ENCODE results near the gene ALK. TPM values are rescaled to one million over a fixed set of nuclear protein-coding genes. Genes with fewer than 3 reads are reported as not detected.

ALK gene
- total RNA-seq, 1 experiment from 2014 or later: not detected

GRCh38 chr2:29447513-29447912, 473.9 kb downstream of the ALK start:
- H3K4me3 Mint-ChIP-seq: no peak overlapping the region
- peaks cover 5% of the 10 kb centered on the region; the same call in 1 of the 2 replicates for H3K4me1 ChIP-seq (ENCODE audit: insufficient read depth, low read length)
- H3K18ac ChIP-seq (ENCODE audit: insufficient read length, low read depth, low read length): no peak overlapping the region
- H3K27ac Mint-ChIP-seq: no peak overlapping the region; a peak in 1 of 7 replicates
- H2BK120ac ChIP-seq (ENCODE audit: low read depth, low read length, poor library complexity, severe bottlenecking): no peak overlapping the region
- H2AK5ac ChIP-seq (ENCODE audit: insufficient read length, low read length): no peak overlapping the region
- no peaks in the 10 kb centered on the region for H3K79me2 ChIP-seq (ENCODE audit: insufficient read depth, low read length)
- no peak for TF ChIP-seq CTCF (conservative IDR thresholded peaks at IDR 0.05)
- WGBS (ENCODE audit: extremely low coverage, insufficient read length, low lambda C conversion rate): no CpG with 5 or more reads among the region's 4 CpGs
- no peaks in the 10 kb centered on the region for H3K27me3 ChIP-seq (ENCODE audit: insufficient read depth, low read length)
- H3K27ac ChIP-seq (ENCODE audit: insufficient read length, low read depth, low read length): no peak overlapping the region
- no peak overlapping the region for H3K14ac ChIP-seq (ENCODE audit: insufficient read depth, low read length)
- H3K27me3 Mint-ChIP-seq (ENCODE audit: low read depth): no peaks in the 10 kb centered on the region; the same call in 1 of the 2 replicates
- no peak overlapping the region for H4K8ac ChIP-seq (replicated peaks; ENCODE audit: insufficient read length, low read depth, low read length)
- no peaks in the 10 kb centered on the region for H3K23me2 ChIP-seq (ENCODE audit: insufficient read length, low read depth, low read length, poor library complexity, severe bottlenecking)
- H3K4ac ChIP-seq (ENCODE audit: low read depth, low read length): no peak overlapping the region
- H3T11ph ChIP-seq (ENCODE audit: low read length): no peak overlapping the region
- no peak overlapping the region for H2AFZ ChIP-seq (ENCODE audit: low read length)
- H4K5ac ChIP-seq (ENCODE audit: insufficient read length, low read depth, low read length): no peak overlapping the region
- H3K23ac ChIP-seq (ENCODE audit: insufficient read length, low read depth, low read length): no peak overlapping the region
- no peak for DNase-seq
- H2BK5ac ChIP-seq (ENCODE audit: insufficient read length, low read length): no peak overlapping the region
- H3K9me3 ChIP-seq (ENCODE audit: control insufficient read depth, low read depth, low read length): no peaks in the 10 kb centered on the region
- H3K4me1 Mint-ChIP-seq: peaks cover 23 to 27% of the 10 kb centered on the region in 2 experiments
- no peaks in the 10 kb centered on the region for H3K9me3 Mint-ChIP-seq
- H2BK12ac ChIP-seq (ENCODE audit: insufficient read length, low read depth, low read length): no peak overlapping the region
- no peak overlapping the region for H3K9ac ChIP-seq (ENCODE audit: extremely low read depth, insufficient read length, low read length)
- no peaks in the 10 kb centered on the region for H4K20me1 ChIP-seq (ENCODE audit: control insufficient read depth, insufficient read depth, insufficient read length)
- no peak overlapping the region for H3K56ac ChIP-seq (ENCODE audit: insufficient read length, low read depth, low read length)
- no peak overlapping the region for H4K91ac ChIP-seq (ENCODE audit: insufficient read length, low read depth, low read length)
- no peaks in the 10 kb centered on the region for H3K36me3 Mint-ChIP-seq (ENCODE audit: insufficient read depth in 1 of 3, low read depth in 3 of 3)
- no peak overlapping the region for H2BK15ac ChIP-seq (ENCODE audit: low read depth, low read length)
- H2BK20ac ChIP-seq (ENCODE audit: low read depth, low read length, poor library complexity, severe bottlenecking): no peak overlapping the region
- H3K79me1 ChIP-seq (ENCODE audit: insufficient read depth, low read depth, low read length, poor library complexity, severe bottlenecking): no peaks in the 10 kb centered on the region
- H3K4me2 ChIP-seq (ENCODE audit: insufficient read depth, insufficient read length, low read length): no peak overlapping the region
